Stimulated activated CD4-positive, alpha-beta T cell treated with anti-CD3 and anti-CD28 coated beads, Interleukin-2, amount 100 ng/mL, for 48 hours (primary cell): ENCODE results near the gene SLC25A3.
"Not testable (repeated sequence)": the region's sequence is repeated elsewhere in the genome, so short reads cannot be mapped to it uniquely, and the experiment has no call there.

ENCODE experiments used
- DNase-seq, 2 donors: peaks; one replicate each; pipeline ENCODE4 v3.0.0-alpha.2; 2020

SLC25A3 gene

DNA sequence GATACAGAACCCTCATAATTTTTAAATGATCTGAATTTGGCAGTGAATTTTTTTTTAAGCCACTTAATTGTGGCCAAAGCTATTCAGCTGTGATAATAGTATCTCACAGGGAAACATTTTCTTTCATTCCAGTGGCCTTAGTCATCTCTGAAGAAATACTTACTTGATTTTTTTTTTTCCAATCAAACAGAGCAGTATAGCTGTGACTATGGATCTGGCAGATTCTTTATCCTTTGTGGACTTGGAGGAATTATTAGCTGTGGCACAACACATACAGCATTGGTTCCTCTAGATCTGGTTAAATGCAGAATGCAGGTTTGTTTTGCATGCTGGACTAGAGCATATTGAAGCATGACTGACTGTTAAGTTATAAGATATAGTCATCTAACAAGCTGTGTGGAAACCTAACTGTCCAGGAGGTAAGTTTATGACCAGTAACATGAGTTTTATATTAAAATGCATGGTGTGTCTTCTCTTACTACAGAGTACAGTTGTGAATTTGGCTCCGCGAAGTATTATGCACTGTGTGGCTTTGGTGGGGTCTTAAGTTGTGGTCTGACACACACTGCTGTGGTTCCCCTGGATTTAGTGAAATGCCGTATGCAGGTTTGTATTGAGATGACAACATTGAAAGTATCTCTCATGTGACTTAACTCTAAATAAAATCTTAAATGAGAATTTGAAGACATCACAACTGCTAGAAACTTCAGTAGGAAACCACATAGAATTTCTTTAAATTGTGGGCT is 1.9 kb downstream of the SLC25A3 start:
- no peak for DNase-seq

DNA sequence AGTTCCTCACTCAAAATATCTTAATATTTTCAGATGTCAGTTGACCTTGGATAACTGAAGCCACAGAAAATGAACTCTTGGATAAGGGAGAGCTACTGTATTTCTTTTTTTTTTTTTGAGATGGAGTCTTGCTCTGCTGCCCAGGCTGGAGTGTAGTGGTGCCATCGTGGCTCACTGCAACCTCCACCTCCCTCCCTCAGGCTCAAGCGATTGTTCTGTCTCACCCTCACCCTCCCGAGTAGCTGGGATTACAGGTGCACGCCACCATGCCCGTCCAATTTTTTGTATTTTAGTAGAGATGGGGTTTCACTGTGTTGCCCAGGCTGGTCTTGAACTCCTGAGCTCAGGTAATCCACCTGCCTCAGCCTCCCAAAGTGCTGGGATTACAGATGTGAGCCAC is 3.8 kb downstream of the SLC25A3 start:
- not testable (repeated sequence) for DNase-seq

DNA sequence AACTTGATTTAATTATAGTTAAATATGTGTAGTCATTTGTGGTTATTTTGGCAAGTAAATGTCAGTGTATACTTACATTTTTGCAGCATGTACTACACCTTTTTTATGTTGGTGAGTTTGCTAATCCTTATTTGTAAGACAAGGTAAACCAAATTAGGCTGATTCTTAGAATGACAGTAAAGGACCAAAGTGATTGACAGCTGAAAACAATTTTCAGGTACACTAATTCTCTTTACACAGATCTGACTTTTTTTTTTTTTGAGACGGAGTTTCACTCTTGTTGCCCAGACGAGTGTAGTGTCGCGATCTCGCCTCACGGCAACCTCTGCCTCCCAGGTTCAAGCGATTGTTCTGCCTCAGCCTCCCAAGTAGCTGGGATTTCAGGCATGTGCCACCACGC is 8.4 kb downstream of the SLC25A3 start:
- no peak for DNase-seq

DNA sequence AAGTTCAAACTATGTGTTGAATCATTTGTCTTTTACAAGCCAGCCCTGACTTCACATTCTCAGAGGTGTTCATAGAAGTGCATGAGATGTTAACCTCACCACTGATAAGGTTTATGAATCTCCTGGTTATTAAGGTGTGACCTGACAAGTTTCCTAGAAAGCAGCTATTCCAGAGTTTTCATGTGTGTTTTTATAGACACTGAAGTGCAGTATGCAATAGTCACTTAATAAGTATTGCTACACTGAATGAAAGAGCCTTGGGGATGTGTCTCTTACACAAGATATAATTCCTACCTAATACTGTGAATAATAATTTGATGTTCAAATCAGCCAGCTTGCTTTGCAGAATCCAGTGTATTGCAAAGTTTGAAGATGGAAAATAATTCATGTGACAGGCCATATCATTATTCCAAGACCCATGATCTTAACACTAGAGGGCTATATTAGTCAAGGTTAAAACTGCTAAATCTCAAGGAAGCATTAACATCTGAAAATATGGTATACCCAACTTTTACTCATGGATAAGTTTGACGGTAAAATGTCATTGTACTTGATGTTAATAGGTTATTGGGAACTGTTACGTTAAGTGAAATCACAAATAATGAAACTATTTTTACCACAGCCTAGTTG is 13.0 kb downstream of the SLC25A3 start:
- DNase-seq = no peak

DNA sequence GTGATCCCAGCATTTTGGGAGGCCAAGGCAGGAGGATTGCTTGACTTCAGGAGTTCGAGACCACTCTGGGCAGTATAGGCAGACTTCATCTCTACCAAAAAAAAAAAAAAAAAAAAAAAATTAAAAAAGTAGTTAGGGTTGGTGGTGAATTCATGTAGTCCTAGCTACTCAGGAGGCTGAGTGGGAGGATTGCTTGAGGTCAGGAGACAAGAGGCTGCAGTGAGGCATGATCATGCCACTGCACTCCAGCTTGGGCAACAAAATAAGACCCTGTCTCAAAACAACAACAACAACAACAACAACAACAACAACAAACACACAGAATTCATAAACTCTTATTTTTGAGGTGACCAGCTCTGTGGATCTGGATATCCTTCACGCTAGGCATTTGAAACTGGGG is 17.1 kb downstream of the SLC25A3 start:
- DNase-seq = no peak

DNA sequence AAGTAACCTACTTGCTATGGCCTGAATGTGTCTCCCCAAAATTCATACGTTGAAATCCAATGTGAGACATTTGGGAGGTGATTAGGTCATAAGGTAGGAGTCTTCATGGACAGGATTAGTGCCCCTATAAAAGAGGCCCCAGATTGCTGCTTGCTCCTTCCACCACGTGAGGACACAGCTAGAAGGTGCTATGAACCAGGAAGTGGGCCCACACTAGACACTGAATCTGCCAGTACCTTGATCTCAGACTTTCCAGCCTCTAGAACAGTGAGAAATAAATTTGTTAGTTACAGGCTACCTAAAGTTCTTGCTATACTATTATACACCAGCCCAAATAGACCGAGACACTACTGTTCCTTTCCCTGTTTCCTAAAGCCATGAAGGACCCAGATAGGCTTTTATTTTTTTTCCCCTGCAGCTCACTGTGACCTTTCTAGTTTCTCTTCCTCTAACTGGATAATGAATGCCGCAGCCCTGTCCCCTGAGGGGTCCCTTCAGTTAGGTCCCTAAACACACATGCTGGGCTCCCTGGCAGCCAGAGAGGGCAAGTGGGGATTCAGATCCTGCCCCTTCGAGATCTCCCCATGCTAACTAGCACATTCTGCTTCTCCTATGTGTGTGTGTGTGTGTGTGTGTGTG is 19.3 kb downstream of the SLC25A3 start:
- DNase-seq = no peak

DNA sequence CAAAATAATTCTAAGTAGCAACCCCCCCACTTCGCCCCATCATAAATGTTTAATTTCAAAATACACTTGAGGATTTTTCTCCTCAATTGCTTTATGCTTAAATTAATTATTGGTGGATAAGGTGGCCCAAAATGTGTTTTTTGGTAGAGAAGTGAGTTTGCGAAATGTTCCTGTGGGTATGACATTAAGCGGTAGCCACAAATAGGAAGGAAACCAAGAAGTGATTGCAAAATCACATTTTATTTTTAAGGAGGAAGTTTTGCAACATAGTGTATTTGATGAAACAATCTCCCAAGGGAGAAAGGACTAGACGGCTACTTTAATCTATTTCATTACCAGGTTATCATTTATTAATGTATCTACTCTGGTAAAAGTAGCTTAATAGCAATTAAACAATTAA is 25.5 kb downstream of the SLC25A3 start:
- DNase-seq = no peak

DNA sequence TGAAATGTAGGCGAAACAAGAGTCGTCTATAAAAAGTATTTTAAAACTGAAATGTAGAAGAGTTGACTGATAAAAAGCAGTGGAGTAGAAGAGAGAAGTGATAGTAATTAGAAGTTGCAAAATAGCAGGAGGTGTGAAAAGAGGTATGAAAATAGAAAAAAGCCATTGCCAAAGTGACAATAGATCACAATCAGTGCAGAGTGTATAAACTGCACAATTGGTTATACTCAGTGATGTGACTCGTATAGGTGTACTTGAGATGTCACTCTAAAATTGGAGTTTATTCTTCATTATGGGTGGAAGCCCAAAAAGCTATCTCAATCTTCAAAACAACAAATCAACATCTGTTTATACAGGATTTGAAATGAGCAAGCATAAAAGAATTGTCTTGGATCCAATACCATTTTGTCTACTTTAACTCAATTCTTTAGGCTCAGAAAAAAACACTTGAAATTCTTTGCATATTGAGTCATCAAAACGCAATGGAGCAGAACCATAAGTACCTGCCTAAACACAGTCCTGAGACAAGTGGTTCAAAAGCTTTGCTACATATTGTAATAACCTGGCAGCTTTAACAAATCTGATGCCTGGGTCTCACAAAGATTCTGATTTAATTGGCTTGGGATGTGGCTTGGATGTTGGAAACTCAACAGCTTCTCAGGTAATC is 42.3 kb downstream of the SLC25A3 start:
- no peak for DNase-seq

DNA sequence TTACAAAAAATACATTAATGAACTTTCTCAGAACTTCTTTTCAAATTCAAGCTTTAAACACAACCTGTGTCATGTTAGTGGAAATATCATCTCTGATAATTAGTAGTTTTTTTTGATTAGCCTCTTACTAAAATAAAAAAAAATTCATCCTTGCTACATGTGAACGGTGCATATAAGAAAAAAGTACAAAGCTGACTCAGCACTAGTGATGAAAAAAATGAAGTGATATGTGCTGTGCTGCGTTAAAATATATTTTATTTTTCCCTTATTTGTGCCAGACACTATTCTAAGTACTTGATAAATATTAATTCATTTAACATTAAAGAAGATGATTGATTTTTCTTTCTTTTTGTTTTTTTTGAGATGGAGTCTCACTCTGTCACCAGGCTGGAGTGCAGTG is 43.6 kb downstream of the SLC25A3 start:
- no peak for DNase-seq

DNA sequence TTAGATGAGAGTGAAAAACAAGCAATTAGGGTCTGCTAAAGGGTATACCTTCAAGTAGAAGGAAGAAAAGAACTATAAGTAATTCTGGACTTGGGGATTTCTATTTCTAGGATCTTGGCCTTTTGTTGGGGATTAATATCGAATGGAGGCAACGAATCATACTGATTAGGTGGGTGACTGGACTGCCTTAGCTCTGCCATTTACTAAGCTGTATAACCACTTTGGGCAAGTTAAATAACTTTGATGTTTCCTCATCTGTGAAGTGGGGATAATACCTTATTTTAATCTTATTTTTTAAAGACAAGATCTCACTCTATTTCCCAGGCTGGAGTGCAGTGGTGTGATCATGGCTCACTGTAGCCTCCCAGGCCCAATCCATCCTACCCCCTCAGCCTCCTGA is 44.5 kb downstream of the SLC25A3 start:
- no peak for DNase-seq

DNA sequence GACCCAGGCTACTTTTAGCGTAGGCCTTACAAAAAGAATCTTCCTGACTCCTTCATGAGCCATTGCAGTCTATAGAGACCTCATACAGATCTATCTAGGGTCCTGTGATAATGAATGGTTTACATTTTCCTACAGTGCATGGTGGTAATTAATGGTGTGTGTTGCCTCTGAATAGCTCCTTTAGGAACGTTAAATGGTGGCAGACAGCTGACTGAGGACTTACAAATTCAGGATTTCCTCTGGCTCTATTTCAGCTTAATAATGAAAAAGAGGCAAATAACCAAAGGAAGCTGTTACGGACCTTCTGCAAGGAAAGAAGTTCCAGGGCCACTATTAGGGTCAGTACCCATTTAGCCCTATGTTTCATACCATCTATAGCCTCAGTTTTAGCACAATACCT is 46.0 kb downstream of the SLC25A3 start:
- no peak for DNase-seq

DNA sequence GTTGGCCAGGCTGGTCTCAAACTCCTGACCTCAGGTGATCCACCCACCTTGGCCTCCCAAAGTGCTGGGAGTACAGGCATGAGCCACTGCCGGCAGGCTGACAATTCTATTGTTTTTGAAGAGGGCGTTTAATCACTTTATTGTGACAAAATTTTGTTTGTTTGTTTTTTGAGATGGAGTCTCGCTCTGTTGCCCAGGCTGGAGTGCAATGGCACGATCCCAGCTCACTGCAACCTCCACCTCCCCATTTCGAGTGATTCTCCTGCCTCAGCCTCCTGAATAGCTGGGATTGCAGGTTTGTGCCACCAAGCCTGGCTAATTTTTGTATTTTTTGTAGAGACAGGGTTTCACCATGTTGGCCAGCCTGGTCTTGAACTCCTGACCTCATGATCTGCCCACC is 49.3 kb downstream of the SLC25A3 start:
- DNase-seq = not testable (repeated sequence)

DNA sequence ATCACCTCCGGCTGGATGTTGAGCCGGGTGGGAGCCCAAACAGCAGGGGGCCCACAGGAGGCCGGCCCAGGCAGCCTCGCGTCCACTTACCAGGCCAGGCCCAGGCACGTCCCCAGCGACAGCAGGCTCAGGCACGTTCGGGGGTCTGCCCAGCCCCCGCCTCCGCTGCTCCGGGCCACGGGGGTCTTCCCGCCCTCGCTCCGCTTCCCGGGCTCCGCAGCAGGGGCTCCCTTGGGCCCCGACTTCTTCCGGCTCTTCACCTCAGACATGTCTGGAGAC is 50.9 kb downstream of the SLC25A3 start:
- no peak for DNase-seq

DNA sequence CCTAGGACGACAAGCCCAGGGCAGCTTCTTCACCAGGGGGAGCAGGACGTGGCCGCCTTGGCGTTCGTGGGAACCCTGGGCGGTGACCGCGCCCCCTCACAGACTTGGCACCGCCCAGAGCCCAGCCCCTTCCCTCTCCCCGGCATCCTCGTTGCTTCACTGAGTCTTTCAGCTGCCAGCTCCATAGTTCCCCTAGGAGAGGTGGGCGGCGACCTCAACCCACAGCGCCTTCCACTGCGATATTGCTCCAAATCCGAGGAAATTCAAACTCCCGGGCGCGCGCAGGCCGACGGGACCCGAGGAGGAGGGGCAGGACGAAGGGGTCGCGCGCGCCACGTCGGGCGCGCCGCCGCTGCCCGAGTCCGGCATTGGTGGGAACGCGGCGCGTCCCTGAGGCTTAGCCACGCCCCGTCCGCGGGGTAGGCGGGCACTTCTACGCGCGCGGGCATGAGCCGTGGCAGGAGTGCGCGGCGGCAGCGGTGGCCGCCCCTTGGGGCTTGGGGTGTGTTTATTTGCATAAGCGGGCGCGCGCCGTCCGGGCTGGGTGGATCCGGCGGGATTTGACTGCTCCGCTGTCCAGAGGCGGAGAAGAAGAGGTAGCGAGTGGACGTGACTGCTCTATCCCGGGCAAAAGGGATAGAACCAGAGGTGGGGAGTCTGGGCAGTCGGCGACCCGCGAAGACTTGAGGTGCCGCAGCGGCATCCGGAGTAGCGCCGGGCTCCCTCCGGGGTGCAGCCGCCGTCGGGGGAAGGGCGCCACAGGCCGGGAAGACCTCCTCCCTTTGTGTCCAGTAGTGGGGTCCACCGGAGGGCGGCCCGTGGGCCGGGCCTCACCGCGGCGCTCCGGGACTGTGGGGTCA is 51.5 kb downstream of the SLC25A3 start, which contains the start of the genes APAF1 and IKBIP:
APAF1 (plus strand) TSS at position 579 of the 860 bp plus-strand sequence. CDS start 3,070 bp downstream, outside the sequence.
IKBIP (minus strand) TSS at position 77 of the 860 bp plus-strand sequence. CDS start 87 bp downstream, outside the sequence.
- DNase-seq = peak; percentile 96

DNA sequence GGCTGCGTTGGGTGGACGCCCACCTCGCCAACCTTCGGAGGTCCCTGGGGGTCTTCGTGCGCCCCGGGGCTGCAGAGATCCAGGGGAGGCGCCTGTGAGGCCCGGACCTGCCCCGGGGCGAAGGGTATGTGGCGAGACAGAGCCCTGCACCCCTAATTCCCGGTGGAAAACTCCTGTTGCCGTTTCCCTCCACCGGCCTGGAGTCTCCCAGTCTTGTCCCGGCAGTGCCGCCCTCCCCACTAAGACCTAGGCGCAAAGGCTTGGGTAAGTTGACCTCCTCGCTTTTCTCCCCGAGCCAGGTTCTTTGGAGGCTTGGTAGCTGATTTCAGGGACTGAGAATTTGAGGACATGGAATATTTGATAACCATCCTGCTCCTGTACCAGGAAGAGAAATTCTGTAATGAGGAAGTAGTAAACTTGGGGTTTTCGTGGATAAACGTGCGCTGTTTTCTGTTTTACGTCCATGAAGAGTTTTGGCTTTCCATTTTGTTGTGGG is 52.1 kb downstream of the SLC25A3 start:
- no peak for DNase-seq

DNA sequence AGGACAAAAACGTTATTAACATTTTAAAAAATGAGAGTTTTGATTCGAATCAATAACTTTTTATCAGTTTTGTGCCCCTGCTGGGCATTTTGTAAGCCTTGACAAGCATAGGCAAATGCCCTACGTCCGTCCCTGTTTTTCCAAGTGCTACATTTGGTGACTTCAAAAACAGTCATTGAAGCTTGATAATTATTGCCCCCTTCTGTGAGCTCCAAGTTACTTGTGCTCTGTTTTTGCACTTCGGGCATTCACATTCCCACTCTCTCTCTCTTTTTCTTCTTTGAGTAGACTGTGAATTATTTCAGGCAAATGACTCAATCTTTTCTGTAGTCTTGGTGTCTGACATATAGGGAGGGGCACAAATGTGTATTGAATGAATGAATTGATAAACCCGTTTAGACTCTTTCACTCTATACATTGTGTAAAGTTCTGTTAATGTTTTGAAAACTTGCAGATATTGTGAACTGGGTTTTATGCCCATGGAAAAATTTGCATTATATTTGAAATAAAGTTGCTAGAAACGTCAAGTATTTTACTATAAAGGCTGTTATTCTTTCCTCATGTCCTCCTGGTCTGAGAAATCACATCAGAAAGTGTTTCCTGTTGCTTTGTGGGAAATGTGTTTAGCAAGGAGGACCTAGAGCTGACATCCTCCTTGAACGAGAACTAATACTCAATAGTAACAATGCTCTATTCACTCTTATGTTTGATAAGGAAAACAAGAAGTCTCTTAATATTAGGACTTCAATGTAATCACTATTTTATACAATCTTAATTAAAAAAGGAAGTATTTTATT is 53.0 kb downstream of the SLC25A3 start:
- no peak for DNase-seq

DNA sequence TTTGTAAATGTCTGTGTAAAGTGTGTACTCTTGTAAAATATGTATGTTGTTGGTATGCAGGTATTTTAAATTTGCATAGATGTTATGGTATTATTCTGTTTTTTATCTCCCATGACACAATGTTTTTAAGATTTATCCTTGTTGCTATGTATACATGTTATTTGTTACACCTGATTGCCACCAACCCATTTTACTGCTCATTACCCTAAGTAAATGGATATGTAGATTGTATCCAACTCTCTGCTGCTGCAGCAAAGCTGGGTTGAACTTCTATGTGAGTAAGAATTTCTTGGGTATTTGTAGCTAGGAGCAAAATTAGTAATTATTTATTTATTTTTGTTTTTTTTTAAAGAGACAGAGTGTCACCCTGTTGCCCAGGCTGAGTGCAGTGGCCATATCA is 57.8 kb downstream of the SLC25A3 start:
- no peak for DNase-seq

DNA sequence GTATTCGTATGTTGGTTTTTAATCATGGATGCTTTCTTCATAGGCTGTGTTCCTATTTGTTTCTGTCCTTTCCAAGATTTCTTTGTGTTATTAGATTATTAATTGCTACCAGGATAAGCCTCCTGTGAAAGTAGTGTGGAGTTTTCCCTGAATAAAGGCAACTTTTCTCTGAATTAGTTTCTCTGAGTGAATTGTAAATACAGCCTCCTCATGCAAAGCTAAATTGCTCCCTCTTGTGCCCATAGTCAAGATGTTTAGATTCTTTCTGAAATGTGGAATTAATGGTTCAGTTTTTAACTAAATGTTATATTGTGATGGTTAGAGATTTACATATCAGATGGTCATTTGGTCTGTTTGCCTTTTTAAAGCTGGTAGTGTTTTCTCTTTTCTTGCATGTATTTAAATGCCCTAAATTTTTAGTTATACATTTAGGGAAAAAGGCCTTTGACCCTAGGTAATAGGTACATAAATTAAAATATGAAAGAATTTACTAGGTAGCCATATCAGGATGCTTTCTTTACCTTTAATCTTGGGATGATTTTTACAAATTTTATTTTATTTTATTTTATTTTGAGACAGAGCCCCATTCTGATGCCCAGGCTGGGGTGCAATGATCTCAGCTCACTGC is 60.5 kb downstream of the SLC25A3 start:
- no peak for DNase-seq
